ENCODE measurements around the gene GHRH.

DNA sequence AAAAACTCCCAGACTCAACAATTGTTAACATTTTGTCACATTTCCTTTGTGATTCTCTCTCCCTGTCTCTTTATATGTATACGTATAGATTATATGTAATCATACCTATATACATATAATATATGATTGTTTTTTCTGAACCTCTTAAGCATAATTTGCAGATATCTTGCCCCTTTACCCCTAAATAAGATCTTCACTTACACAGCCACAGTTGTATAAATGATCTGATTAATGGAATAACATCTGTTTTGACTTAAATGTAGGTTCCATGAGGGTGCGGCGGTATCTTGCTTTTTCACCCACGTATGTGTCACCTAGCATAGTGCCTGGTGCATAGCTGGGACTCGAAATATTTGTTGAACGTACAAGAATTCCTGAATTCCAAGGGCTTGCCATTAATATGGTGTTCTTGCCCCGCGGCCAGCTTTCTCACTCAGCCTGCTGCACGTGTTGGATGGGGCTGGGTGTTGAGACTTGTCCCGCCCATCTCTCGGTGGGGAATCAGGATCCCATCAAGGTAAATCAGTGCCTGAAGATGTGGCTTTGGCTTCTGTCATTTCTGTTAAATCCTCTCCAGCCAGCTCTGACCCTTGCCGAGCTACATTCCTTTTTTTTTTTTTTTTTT lies 17.5 kb upstream of the GHRH start:
- TF ChIP-seq, protein P1, sequence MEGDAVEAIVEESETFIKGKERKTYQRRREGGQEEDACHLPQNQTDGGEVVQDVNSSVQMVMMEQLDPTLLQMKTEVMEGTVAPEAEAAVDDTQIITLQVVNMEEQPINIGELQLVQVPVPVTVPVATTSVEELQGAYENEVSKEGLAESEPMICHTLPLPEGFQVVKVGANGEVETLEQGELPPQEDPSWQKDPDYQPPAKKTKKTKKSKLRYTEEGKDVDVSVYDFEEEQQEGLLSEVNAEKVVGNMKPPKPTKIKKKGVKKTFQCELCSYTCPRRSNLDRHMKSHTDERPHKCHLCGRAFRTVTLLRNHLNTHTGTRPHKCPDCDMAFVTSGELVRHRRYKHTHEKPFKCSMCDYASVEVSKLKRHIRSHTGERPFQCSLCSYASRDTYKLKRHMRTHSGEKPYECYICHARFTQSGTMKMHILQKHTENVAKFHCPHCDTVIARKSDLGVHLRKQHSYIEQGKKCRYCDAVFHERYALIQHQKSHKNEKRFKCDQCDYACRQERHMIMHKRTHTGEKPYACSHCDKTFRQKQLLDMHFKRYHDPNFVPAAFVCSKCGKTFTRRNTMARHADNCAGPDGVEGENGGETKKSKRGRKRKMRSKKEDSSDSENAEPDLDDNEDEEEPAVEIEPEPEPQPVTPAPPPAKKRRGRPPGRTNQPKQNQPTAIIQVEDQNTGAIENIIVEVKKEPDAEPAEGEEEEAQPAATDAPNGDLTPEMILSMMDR (IDR thresholded peaks at IDR 0.05): no peak
- no peak for TF ChIP-seq POLR2A (IDR thresholded peaks at IDR 0.05)

Data from thyroid gland (tissue), 4 donors.